T1000 (cell line): ENCODE results near the gene ST8SIA5.

Experiments used
- DNase-seq: peaks from one replicate; lab custom pipeline; 2025; ENCODE audit warnings: mixed read lengths; lab: John Stamatoyannopoulos, UW

Gene ST8SIA5

DNA sequence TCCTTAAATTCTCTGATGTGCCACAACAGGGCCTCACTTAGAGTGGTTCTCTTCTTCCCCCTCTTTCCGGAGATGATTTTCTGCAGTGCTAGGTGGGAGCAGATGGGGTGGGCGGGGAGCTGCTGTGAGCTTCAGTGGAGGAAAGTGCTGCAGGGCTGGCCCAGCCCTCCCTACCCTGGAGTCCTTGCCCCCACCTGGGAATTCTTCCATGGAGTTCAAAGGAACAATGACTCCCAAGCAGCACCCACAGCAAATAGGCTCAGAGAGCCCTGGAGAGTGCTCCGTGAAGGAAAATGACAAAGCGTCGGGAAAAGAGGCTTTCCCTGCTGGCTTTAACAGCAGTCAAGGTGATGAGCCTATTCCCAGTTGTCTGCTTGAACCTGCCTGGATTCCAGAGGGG lies 128.6 kb downstream of the ST8SIA5 start:
- no peak for DNase-seq

DNA sequence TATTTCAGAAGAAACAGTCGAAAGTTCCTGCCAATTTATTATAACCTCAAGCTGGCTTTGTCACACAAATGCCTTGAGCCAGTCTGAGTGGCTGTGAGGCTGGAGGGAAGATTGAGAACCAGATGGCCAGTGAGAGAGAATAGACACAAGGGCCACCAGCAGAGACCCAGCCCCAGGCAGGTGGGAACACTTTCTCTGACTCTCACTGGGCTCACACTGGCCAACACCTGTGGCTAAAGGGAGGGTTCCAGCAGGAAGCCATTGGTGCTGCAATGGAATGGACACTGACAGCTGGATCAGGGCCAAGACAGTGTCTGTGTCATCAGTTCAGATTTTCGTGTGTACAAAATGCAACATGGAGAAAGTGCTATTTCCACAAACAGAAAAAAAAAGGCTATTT lies 129.7 kb downstream of the ST8SIA5 start:
- DNase-seq, result no peak

DNA sequence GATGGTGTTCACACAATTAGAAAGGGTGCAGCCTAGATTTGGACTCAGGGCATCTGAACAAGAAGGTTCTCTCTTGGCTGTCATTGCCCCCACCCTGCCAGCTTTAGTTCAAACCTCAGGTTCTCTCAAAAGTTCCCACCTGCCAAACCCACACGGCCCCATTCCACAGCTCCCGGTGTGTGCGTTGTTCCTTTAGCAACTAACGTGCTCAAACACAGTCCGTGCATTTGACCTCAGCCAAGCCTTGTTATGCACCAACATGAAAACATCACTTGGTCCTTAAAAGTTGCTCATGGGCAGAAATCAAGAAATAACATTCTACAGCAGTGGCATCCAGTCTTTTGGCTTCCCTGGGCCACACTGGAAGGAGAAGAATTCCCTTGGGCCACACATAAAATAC lies 131.8 kb downstream of the ST8SIA5 start:
- DNase-seq, result no peak

DNA sequence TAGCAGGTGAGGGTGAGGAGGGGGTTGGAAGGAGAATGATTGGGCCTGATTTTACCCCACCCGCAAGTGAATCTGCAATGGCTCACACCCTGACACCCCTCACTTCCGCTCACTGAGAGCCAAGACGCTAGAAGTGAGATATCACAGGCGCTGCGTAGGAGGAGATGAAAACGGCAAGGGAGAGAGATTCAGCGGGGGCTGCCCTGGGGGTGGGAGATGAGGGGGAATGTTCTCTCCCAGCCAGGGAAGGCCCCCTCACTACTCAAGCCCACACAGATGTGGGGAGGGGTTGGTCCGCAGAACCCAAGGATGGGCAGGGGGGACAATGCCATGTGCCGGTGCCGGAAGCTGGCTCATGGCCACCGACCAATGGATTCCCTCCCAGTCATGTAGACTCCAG lies 132.7 kb downstream of the ST8SIA5 start:
- DNase-seq, result no peak

DNA sequence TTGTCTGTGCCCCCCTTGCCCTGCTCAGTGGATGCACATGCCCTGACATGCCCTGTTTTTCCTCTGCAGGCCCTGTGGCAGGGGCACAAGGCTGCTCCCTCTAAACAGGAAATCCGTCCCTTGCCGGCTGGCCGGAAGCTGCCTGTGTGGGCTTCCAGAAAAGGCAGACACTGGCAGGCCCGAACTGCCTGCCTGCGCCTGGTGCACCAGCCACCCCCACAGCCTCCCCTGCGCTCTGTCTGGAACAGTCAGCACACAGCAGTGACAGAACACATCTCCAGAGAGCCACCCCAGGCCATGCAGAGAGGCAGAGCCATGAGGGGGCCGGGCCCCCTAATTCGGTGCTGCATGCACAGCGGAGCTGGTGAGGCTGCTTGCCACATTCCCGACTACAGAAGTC lies 133.3 kb downstream of the ST8SIA5 start:
- no peak for DNase-seq

DNA sequence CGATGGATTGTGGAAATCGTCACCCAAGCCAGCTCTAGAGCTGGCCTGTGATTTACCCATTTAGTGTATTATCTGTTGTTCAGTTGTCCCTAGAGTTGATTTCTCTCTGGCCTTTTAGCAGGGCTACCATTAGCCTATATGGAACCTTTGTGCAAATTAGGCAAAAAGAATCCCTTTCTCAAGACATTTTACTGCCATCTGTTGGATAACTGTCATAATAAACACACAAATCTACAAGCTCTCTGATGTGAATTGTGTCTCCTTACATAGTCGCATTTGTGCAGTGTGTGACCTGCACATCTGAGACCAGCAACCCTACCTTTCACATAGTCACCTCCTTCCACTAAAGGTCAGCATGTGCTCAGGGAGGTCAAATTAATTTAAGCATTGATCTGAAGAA lies 133.9 kb downstream of the ST8SIA5 start:
- DNase-seq, result no peak

DNA sequence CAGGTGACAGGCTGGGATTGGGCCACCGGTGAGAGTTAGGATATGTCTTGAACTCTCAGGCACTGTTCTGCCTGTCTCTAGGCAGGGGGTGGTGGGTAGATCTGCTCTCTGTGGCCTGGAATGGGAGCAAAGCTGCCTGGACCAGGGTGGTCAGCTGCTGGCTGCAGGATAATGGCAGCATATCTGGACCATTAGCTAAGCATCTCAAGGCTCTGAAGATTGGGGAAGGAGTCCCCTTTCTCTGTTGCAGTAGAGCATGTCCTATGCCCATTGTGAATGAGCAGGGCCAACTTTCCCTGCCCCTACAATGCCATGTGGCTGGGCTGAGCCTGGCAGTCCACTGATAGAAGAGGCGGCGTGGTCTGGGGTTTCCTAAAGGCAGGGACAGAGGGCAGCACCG lies 134.4 kb downstream of the ST8SIA5 start:
- DNase-seq, result no peak

DNA sequence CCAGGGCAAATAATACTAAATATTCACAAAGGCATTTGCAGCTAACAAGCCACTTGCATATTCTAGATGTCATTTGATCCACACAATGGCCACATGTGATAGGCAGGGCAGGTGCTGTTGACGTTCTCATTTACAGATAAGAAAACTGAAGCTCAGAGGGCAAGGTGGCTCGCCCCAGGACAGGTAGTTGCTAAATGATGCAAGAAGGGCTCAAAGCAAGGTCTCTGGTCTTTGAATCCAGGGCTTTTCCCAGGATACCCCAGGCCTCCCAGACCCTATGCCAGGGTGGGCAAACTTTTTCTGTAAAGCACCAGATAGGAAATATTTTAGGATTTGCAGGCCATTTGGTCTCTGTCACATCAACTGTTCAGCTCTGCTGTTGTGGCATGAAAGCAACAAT lies 135.0 kb downstream of the ST8SIA5 start:
- DNase-seq, result no peak

DNA sequence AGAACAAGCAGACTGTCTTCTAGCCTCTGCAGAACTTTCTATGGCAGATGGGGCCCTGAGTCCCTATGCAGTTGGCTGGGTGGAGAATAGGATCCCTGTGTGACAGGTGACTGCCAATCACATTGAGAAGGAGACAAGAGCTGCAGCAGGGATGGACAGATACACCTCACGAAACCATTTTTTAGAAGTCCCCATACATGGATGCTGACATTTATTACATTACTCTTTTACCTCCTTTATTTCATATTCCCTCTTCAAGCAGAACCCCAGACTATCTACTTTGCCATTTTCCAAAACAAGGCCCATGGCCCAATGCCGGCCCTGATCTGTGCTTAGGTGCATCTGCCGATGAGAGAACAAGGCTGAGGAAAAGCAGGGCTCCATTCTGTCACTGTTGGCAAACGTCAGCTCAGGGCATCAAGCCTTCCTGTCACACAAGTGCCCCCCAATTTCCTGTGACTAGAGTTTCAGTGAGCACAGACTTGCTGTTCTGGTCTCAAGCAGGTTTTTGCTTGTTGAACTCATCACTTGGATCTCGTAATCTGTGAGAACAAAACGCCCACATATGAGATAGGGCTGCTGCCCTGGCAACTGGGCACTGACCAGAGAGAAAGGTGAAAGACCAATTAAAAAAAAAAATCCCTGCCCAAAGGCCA lies 135.6 kb downstream of the ST8SIA5 start:
- no peak for DNase-seq

DNA sequence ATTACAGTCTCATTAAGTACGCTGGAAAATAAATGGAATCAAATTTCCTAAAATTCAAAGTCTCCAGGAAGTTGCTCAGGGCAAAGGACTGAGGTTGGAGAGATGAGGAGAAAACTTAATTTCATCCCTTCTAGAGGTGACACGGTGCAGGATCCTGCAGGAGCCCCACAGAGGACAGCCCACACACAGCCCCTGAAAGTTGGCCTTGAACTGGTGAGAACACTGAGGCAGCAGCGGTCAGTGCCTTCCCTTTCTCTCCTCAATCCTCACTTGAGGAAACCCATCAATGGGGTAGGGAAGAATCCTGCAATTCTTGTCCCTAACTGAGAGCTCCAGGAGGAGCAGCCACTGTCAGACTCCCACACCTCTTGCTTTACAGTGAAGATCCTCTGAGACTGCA lies 137.3 kb downstream of the ST8SIA5 start:
- no peak for DNase-seq
